Left lung (tissue), 10 donors: Measurements from ENCODE around the gene SOBP. TPM values are rescaled to one million over a fixed set of nuclear protein-coding genes. Genes with fewer than 3 reads are reported as not detected.
"Not testable (repeated sequence)": the region's sequence is repeated elsewhere in the genome, so short reads cannot be mapped to it uniquely, and the experiment has no call there.

ENCODE experiments used
- ATAC-seq: fragments of 200-7000 bp; cut with Tn5 transposase; one replicate; pipeline ENCODE4 v1.9.1; 2020; ENCODE audit warnings: moderate library complexity
- DNase-seq, 4 donors: peaks; one replicate each; pipeline ENCODE4 v3.0.0-alpha.2; 2013 to 2020
- H3K27ac ChIP-seq, 2 donors: fragments of 200-600 bp; sonication (generic) in 1 of 2; one replicate each; pipeline versions ENCODE4 v1.5.0 to v1.8.0; 2020 to 2021
- H3K27me3 ChIP-seq, 2 donors: fragments of 200-600 bp; sonication (generic) in 1 of 2; one replicate each; pipeline versions ENCODE4 v1.5.0 to v1.8.0; 2020 to 2021
- H3K36me3 ChIP-seq, 2 donors: fragments of 200-600 bp; sonication (generic) in 1 of 2; one replicate each; pipeline versions ENCODE4 v1.5.0 to v1.8.0; 2020 to 2021
- H3K4me1 ChIP-seq, 2 donors: fragments of 200-600 bp; one replicate each; pipeline ENCODE4 v1.8.0; 2021
- H3K4me3 ChIP-seq, 2 donors: fragments of 200-600 bp; sonication (generic) in 1 of 2; one replicate each; pipeline versions ENCODE4 v1.5.0 to v1.8.0; 2020 to 2021; ENCODE audit warnings: mild to moderate bottlenecking in 1 of 2
- H3K9me3 ChIP-seq, 2 donors: fragments of 200-600 bp; sonication (generic) in 1 of 2; one replicate each; pipeline versions ENCODE4 v1.5.0 to v1.8.0; 2020 to 2021
- intact Hi-C, 2 donors: fragments of 100-400 bp; cut with DNase I; formaldehyde crosslinking; loops; one replicate each; pipeline versions ENCODE4 v1.11.2 to v1.14.2; 2022
- polyA plus RNA-seq, 6 donors: library from polyadenylated mRNA; unstranded; fragments of 120-200 nt; gene quantifications; one replicate each; pipeline ENCODE4 v1.2.1, GENCODE V29; 2013; ENCODE audit not compliant: insufficient read length in 6 of 6
- total RNA-seq, 2 donors: library from RNA; stranded (reverse); fragmentation: NEBNext Ultra II Directional; extraction: Animal tissue kit (Norgen Biotek cat#: 25700); gene quantifications; one replicate each; pipeline ENCODE4 v1.2.1, GENCODE V29; 2021
- TF ChIP-seq, protein P1 (sequence below), 2 donors: fragments of 200-600 bp; sonication (generic) in 1 of 2; IDR thresholded peaks; one replicate each; pipeline versions ENCODE4 v1.5.0 to v1.8.0; 2021; ENCODE audit warnings: antibody characterized with exemption in 2 of 2
- donor health status: DM: no; HTN: yes; CAD: no.
- donor health status: DM: no; HTN: no; CAD: no.

SOBP gene
- total and polyA plus RNA-seq, 8 donors, result 6.5 to 11.1 (median 8.1) TPM

DNA sequence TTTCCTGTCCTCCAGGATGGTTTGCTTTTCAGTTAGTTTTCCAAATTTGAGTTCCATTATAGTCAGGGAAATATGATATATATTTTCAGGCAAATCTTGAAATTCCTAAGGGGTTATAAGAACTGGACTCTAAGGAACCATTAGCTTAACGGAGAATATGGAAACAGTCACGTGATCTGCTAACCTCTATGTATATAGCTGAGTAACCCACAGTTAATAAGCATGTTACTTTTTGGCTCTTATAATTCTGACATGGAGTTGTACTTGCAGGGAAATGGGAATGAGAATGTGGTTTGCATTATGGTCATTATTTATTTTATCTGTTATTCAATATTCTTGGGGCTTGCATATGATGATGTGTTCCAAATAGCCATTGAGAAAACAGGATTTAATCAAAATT, 23.3 kb downstream of the SOBP start:
- H3K9me3 ChIP-seq, result peaks cover 0 to 16% of the 10 kb centered on the region in 2 donors
- no peaks in the 10 kb centered on the region for H3K27me3 ChIP-seq
- no peaks in the 10 kb centered on the region for H3K36me3 ChIP-seq
- H3K27ac ChIP-seq, result no peak overlapping the region
- H3K4me1 ChIP-seq, result no peaks in the 10 kb centered on the region
- intact Hi-C loops, result no loop called here
- H3K4me3 ChIP-seq, result no peak overlapping the region
- TF ChIP-seq, protein P1, sequence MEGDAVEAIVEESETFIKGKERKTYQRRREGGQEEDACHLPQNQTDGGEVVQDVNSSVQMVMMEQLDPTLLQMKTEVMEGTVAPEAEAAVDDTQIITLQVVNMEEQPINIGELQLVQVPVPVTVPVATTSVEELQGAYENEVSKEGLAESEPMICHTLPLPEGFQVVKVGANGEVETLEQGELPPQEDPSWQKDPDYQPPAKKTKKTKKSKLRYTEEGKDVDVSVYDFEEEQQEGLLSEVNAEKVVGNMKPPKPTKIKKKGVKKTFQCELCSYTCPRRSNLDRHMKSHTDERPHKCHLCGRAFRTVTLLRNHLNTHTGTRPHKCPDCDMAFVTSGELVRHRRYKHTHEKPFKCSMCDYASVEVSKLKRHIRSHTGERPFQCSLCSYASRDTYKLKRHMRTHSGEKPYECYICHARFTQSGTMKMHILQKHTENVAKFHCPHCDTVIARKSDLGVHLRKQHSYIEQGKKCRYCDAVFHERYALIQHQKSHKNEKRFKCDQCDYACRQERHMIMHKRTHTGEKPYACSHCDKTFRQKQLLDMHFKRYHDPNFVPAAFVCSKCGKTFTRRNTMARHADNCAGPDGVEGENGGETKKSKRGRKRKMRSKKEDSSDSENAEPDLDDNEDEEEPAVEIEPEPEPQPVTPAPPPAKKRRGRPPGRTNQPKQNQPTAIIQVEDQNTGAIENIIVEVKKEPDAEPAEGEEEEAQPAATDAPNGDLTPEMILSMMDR (IDR thresholded peaks at IDR 0.05), result no peak
- no peak for ATAC-seq
- no peak for DNase-seq

DNA sequence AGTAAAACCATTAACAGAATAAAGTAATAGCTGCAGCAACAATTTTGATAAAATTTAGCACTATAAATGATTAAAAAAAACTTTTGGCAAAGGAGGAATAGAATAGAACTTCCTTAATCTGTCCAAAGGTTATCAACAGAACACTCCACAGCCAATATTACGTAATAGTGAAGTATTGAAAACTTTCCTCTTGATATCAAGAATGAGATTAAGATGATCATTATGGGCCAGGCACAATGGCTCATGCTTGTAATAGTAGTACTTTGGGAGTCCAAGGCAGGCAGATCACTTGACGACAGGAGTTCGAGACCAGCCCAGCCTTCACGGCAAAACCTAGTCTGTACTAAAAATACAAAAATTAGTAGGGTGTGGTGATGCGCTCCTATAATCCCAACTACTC, 26.0 kb downstream of the SOBP start:
- intact Hi-C loops, result no loop called here
- no peaks in the 10 kb centered on the region for H3K27me3 ChIP-seq
- ATAC-seq (no peak), DNase-seq (no peak)
- H3K4me3 ChIP-seq, result no peak overlapping the region
- no peaks in the 10 kb centered on the region for H3K4me1 ChIP-seq
- TF ChIP-seq, protein P1 (IDR thresholded peaks at IDR 0.05), result no peak
- peaks cover 0 to 16% of the 10 kb centered on the region in 2 donors for H3K9me3 ChIP-seq
- no peaks in the 10 kb centered on the region for H3K36me3 ChIP-seq
- no peak overlapping the region for H3K27ac ChIP-seq

DNA sequence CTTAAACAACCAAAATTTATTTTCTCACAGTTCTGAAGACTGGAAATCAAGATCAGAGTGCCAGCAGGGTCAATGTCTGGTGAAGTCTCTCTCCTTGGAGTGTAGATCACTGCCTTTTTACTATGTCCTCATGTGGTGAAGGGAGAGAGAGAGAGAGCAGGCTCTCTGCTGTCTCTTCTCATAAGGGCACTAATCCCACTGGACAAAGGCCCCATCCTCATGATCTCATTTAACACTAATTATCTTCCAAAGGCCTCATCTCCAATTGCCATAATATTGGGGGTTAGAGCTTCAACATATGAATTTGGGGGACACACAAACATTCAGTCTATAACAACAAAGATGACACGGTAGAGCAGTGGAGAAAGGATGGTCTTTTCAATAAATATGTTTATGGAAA, 27.4 kb downstream of the SOBP start:
- Histone ChIP-seq H3K36me3 (no peaks in the 10 kb centered on the region), H3K27me3 (no peaks in the 10 kb centered on the region), H3K4me3 (no peak overlapping the region), H3K27ac (no peak overlapping the region), H3K4me1 (no peaks in the 10 kb centered on the region), H3K9me3 (peaks cover 0 to 16% of the 10 kb centered on the region in 2 donors)
- ATAC-seq (no peak), DNase-seq (no peak)
- TF ChIP-seq, protein P1 (IDR thresholded peaks at IDR 0.05), result no peak
- intact Hi-C loops, result no loop called here

DNA sequence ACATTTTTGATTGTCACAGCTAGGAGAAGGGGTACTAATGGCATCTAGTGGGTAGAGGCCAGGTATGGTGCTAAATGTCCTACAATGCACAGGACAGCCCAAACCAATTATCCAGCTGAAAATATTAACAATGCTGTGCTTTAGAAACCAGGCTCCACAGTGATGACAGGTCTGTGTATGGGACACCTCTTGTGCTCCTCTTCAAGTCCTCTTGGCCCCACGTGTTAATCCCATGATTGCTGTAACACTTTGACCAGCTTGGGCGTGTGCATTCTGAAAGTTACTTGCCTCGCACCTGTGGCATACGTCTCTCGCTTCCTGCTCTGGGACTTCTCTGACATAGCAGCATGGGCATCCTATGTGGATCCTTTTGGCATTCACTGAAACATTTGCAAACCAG, 29.3 kb downstream of the SOBP start:
- DNase-seq, H3K4me3 ChIP-seq, ATAC-seq, H3K36me3 ChIP-seq, H3K27ac ChIP-seq, H3K27me3 ChIP-seq, intact Hi-C loops, H3K4me1 ChIP-seq: not testable (repeated sequence)
- H3K9me3 ChIP-seq, result peaks cover 0 to 16% of the 10 kb centered on the region in 2 donors

DNA sequence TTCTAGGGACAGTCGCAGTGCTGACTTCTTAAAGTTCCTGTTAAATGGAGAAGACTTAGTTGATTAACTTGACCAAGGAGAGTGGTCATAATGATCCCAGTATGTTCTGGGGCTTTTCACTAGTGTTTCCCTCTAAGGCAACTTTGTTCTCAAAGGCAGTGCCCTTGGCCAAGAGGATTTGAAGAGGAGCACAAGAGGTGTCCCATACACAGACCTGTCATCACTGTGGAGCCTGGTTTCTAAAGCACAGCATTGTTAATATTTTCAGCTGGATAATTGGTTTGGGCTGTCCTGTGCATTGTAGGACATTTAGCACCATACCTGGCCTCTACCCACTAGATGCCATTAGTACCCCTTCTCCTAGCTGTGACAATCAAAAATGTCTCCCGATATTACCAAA, 30.8 kb downstream of the SOBP start:
- H3K4me3 ChIP-seq, H3K36me3 ChIP-seq, DNase-seq, ATAC-seq, H3K9me3 ChIP-seq, H3K27me3 ChIP-seq, intact Hi-C loops, H3K27ac ChIP-seq, H3K4me1 ChIP-seq: not testable (repeated sequence)

DNA sequence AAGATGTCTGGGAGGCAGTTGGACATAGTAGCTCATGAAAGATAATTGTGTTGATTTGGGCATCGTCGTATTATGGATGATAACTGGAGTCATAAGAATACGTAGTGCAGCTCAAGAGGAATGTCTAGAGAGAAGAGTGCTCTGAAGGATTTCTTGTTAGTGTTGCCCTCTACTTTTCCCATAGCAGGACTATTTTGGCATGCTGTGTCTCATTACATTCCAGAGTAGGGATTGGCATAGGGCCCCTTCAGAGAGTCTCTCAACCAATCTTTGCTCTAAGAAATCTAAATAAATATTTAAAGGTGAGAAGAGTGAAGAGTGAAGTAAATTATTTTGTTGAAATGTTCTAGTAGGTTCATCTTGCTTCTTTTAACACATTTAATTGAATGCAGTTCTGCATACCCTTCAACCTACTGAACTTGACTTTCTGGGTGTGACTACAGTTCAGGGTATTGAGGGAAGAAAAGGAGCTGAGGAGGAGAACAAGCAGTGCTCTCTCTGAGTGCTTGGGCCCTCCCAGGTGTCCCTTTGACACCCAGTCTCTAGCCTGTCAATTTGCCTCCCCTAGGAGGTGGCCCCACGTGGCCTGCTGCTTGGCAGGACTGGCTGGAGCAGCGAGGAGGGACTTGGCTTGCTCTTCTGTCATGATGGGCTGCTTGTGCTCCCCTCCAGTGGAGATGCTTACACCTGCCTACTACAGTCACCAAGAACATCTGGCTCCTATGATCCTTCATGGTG, 33.3 kb downstream of the SOBP start:
- Histone ChIP-seq H3K27ac (no peak overlapping the region), H3K9me3 (no peaks in the 10 kb centered on the region), H3K36me3 (no peaks in the 10 kb centered on the region), H3K27me3 (no peaks in the 10 kb centered on the region), H3K4me1 (no peaks in the 10 kb centered on the region), H3K4me3 (no peak overlapping the region)
- intact Hi-C loops, result no loop called here
- TF ChIP-seq, protein P1 (IDR thresholded peaks at IDR 0.05), result no peak
- DNase-seq, result peak in 1 of 4 donors; percentile 38
- ATAC-seq, result peak; percentile 86
